ENCODE results near the gene RNU1-4.
"Not testable (repeated sequence)": the region's sequence is repeated elsewhere in the genome, so short reads cannot be mapped to it uniquely, and the experiment has no call there.

DNA sequence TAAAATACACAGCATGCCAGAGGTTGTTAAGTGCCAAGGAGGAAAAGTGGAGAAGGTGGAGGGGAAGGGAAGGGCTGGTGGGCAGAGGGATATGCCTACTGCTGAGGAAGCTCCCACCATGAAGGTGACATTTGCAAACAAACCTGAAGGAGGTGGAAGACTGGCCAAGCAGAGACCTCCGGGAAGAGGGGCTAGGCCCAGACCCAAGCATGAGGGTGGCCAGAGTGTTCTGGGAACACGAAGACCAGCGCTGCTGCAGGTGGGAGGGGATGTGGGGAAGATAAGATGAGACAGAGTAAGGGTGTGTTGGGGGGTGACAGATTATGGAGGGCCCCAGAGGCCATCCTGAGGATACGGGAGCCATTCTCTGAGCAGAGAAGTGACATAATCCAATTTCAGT is 37.5 kb downstream of the RNU1-4 start:
- TF ChIP-seq, protein P1, sequence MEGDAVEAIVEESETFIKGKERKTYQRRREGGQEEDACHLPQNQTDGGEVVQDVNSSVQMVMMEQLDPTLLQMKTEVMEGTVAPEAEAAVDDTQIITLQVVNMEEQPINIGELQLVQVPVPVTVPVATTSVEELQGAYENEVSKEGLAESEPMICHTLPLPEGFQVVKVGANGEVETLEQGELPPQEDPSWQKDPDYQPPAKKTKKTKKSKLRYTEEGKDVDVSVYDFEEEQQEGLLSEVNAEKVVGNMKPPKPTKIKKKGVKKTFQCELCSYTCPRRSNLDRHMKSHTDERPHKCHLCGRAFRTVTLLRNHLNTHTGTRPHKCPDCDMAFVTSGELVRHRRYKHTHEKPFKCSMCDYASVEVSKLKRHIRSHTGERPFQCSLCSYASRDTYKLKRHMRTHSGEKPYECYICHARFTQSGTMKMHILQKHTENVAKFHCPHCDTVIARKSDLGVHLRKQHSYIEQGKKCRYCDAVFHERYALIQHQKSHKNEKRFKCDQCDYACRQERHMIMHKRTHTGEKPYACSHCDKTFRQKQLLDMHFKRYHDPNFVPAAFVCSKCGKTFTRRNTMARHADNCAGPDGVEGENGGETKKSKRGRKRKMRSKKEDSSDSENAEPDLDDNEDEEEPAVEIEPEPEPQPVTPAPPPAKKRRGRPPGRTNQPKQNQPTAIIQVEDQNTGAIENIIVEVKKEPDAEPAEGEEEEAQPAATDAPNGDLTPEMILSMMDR (conservative IDR thresholded peaks at IDR 0.05; ENCODE audit: low read length) = not testable (repeated sequence)
- not testable (repeated sequence) for TF ChIP-seq EZH2phosphoT487 (IDR thresholded peaks at IDR 0.05; ENCODE audit: borderline replicate concordance)
